Neural cell (in vitro differentiated cells): ENCODE results near the gene PROC.

Experiments used
- EP300 ChIP-seq: fragments of 450-650 bp; conservative IDR thresholded peaks from 2 replicates; pipeline ENCODE4 v1.6.1; 2014; ENCODE audit warnings: antibody characterized with exemption, mild to moderate bottlenecking, moderate library complexity; ENCODE audit not compliant: poor library complexity, severe bottlenecking
- EZH2 ChIP-seq: fragments of 200-600, 300-800 bp; shearing (Covaris generic), sonication (generic); IDR thresholded peaks from 2 replicates; pipeline ENCODE4 v1.6.1; 2014; ENCODE audit warnings: antibody characterized with exemption, low read length, borderline replicate concordance, mild to moderate bottlenecking; ENCODE audit not compliant: insufficient read depth, poor library complexity, severe bottlenecking
- MXI1 ChIP-seq: fragments of 450-650 bp; conservative IDR thresholded peaks from 2 replicates; pipeline ENCODE4 v1.6.1; 2014; ENCODE audit warnings: antibody characterized with exemption, mild to moderate bottlenecking; ENCODE audit not compliant: poor library complexity, severe bottlenecking
- POLR2AphosphoS5 ChIP-seq: IDR thresholded peaks from 2 replicates; pipeline ENCODE4 v1.6.1; 2012
- RAD21 ChIP-seq: fragments of 450-650 bp; conservative IDR thresholded peaks from 2 replicates; pipeline ENCODE4 v1.6.1; 2014; ENCODE audit warnings: antibody characterized with exemption, mild to moderate bottlenecking, moderate library complexity
- SMC3 ChIP-seq: fragments of 450-650 bp; conservative IDR thresholded peaks from 2 replicates; pipeline ENCODE4 v1.6.1; 2014; ENCODE audit warnings: antibody characterized with exemption, mild to moderate bottlenecking, moderate library complexity; ENCODE audit not compliant: poor library complexity
- TAF1 ChIP-seq: IDR thresholded peaks from 2 replicates; pipeline ENCODE4 v1.6.1; 2012; ENCODE audit warnings: low read depth
- TF ChIP-seq, protein P1 (sequence below): fragments of 450-650 bp; IDR thresholded peaks from 2 replicates; pipeline ENCODE4 v1.5.1; 2014; ENCODE audit warnings: antibody characterized with exemption, mild to moderate bottlenecking, moderate library complexity; ENCODE audit not compliant: poor library complexity, severe bottlenecking

DNA sequence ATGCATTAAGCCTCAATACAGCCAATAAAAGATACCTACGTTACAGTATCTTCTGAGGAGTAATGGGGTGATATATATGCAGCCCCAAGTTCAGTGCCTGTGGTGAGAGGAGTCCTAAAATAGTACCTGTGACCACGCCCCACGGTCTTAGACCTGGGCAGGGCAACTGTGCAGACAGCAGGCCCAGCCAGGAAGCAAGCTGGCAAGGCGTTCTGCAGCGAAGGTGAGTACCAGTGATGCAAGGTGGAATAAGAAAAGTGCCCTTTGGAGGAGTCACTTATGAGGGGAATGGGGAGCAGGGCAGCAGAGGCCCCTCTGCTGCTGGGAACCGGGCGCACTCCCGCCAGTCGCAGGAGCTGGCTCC is 17.7 kb upstream of the PROC start:
- TF ChIP-seq SMC3 (no peak), POLR2AphosphoS5 (no peak), EZH2 (no peak), RAD21 (no peak), EP300 (no peak), TAF1 (no peak), MXI1 (no peak)
- TF ChIP-seq, protein P1, sequence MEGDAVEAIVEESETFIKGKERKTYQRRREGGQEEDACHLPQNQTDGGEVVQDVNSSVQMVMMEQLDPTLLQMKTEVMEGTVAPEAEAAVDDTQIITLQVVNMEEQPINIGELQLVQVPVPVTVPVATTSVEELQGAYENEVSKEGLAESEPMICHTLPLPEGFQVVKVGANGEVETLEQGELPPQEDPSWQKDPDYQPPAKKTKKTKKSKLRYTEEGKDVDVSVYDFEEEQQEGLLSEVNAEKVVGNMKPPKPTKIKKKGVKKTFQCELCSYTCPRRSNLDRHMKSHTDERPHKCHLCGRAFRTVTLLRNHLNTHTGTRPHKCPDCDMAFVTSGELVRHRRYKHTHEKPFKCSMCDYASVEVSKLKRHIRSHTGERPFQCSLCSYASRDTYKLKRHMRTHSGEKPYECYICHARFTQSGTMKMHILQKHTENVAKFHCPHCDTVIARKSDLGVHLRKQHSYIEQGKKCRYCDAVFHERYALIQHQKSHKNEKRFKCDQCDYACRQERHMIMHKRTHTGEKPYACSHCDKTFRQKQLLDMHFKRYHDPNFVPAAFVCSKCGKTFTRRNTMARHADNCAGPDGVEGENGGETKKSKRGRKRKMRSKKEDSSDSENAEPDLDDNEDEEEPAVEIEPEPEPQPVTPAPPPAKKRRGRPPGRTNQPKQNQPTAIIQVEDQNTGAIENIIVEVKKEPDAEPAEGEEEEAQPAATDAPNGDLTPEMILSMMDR: no peak
